Measurements from ENCODE around the gene SMYD5.

SMYD5 gene

GRCh38 chr2:73266061-73266901 lies 52.2 kb downstream of the SMYD5 start:
- Histone ChIP-seq H3K27me3 (replicated peaks; ENCODE audit: control insufficient read depth, insufficient read depth, low read length) (no peaks in the 10 kb centered on the region), H3K4me3 (replicated peaks; ENCODE audit: low read depth, low read length) (no peak overlapping the region), H3K36me3 (ENCODE audit: control insufficient read depth, insufficient read depth, low read length) (peaks cover 18% of the 10 kb centered on the region)
- no peak for DNase-seq (ENCODE audit: extremely low read depth, insufficient read length)
- TF ChIP-seq CTCF (IDR thresholded peaks at IDR 0.05; ENCODE audit: insufficient read depth, low read length, poor library complexity, severe bottlenecking): no peak

GRCh38 chr2:73267008-73267407 lies 53.0 kb downstream of the SMYD5 start:
- H3K36me3 ChIP-seq (ENCODE audit: control insufficient read depth, insufficient read depth, low read length): peaks cover 17% of the 10 kb centered on the region
- DNase-seq (ENCODE audit: extremely low read depth, insufficient read length): no peak
- no peak overlapping the region for H3K4me3 ChIP-seq (replicated peaks; ENCODE audit: low read depth, low read length)
- TF ChIP-seq CTCF (IDR thresholded peaks at IDR 0.05; ENCODE audit: insufficient read depth, low read length, poor library complexity, severe bottlenecking): no peak
- H3K27me3 ChIP-seq (replicated peaks; ENCODE audit: control insufficient read depth, insufficient read depth, low read length): no peaks in the 10 kb centered on the region

- DNase-seq (ENCODE audit: extremely low read depth, insufficient read length): no peak
- Histone ChIP-seq H3K4me3 (replicated peaks; ENCODE audit: low read depth, low read length) (no peak overlapping the region), H3K27me3 (replicated peaks; ENCODE audit: control insufficient read depth, insufficient read depth, low read length) (no peaks in the 10 kb centered on the region), H3K36me3 (ENCODE audit: control insufficient read depth, insufficient read depth, low read length) (peaks cover 13% of the 10 kb centered on the region)
- TF ChIP-seq CTCF (IDR thresholded peaks at IDR 0.05; ENCODE audit: insufficient read depth, low read length, poor library complexity, severe bottlenecking): no peak
Observed at GRCh38 chr2:73268366-73268829, 54.4 kb downstream of the SMYD5 start.

GRCh38 chr2:73268830-73269685 lies 55.0 kb downstream of the SMYD5 start:
- H3K27me3 ChIP-seq (replicated peaks; ENCODE audit: control insufficient read depth, insufficient read depth, low read length): no peaks in the 10 kb centered on the region
- peak overlapping the region; percentile 65 for H3K4me3 ChIP-seq (replicated peaks; ENCODE audit: low read depth, low read length)
- peak; percentile 77 for DNase-seq (ENCODE audit: extremely low read depth, insufficient read length)
- no peak for TF ChIP-seq CTCF (IDR thresholded peaks at IDR 0.05; ENCODE audit: insufficient read depth, low read length, poor library complexity, severe bottlenecking)
- H3K36me3 ChIP-seq (ENCODE audit: control insufficient read depth, insufficient read depth, low read length): peaks cover 10% of the 10 kb centered on the region

GRCh38 chr2:73269686-73270465 lies 55.8 kb downstream of the SMYD5 start:
- no peak for DNase-seq (ENCODE audit: extremely low read depth, insufficient read length)
- H3K4me3 ChIP-seq (replicated peaks; ENCODE audit: low read depth, low read length): peak overlapping the region; percentile 65
- TF ChIP-seq CTCF (IDR thresholded peaks at IDR 0.05; ENCODE audit: insufficient read depth, low read length, poor library complexity, severe bottlenecking): no peak
- H3K36me3 ChIP-seq (ENCODE audit: control insufficient read depth, insufficient read depth, low read length): peaks cover 5% of the 10 kb centered on the region
- no peaks in the 10 kb centered on the region for H3K27me3 ChIP-seq (replicated peaks; ENCODE audit: control insufficient read depth, insufficient read depth, low read length)
